ENCODE measurements around the gene CCDC121. TPM values are rescaled to one million over a fixed set of nuclear protein-coding genes. Genes with fewer than 3 reads are reported as not detected.
"Not testable (repeated sequence)": the region's sequence is repeated elsewhere in the genome, so short reads cannot be mapped to it uniquely, and the experiment has no call there.

Gene CCDC121
- total RNA-seq, 2 donors from 2014 or later = 3.6 to 5.4 TPM

GRCh38 chr2:27640722-27641245 lies 12.0 kb upstream of the CCDC121 start:
- ATAC-seq = no peak
- no peak for DNase-seq
- intact Hi-C loops (cut with DNase I) = no loop called here

- ATAC-seq = no peak
- intact Hi-C loops (cut with DNase I) = no loop called here
- no peak for DNase-seq
Observed at GRCh38 chr2:27638709-27639108, 9.9 kb upstream of the CCDC121 start.

- DNase-seq = no peak
- intact Hi-C loops (cut with DNase I) = no loop called here
- ATAC-seq = no peak
Observed at GRCh38 chr2:27638037-27638637, 9.3 kb upstream of the CCDC121 start.

GRCh38 chr2:27636766-27637165 lies 8.0 kb upstream of the CCDC121 start:
- intact Hi-C loops (cut with DNase I) = no loop called here
- DNase-seq (no peak), ATAC-seq (no peak)

- no peak for DNase-seq
- ATAC-seq = no peak
- intact Hi-C loops (cut with DNase I) = no loop called here
Observed at GRCh38 chr2:27634291-27634690, 5.5 kb upstream of the CCDC121 start.

GRCh38 chr2:27630257-27630656 lies 1.4 kb upstream of the CCDC121 start:
- intact Hi-C loops (cut with DNase I); ATAC-seq; DNase-seq: not testable (repeated sequence)

GRCh38 chr2:27627963-27628766 lies 647 bp downstream of the CCDC121 start:
- peak; percentile 56 to 67 for ATAC-seq
- intact Hi-C loops (cut with DNase I) = no loop called here
- no peak for DNase-seq

- DNase-seq; intact Hi-C loops (cut with DNase I): not testable (repeated sequence)
- ATAC-seq = peak in 1 of 2 donors; percentile 10
Observed at GRCh38 chr2:27626921-27627320, 1.9 kb downstream of the CCDC121 start.

GRCh38 chr2:27626323-27626722 lies 2.5 kb downstream of the CCDC121 start:
- DNase-seq; ATAC-seq; intact Hi-C loops (cut with DNase I): not testable (repeated sequence)

GRCh38 chr2:27624943-27625342 lies 3.9 kb downstream of the CCDC121 start:
- DNase-seq = no peak
- ATAC-seq = no peak
- intact Hi-C loops (cut with DNase I) = no loop called here

- ATAC-seq (no peak), DNase-seq (no peak)
- intact Hi-C loops (cut with DNase I) = no loop called here
Observed at GRCh38 chr2:27622921-27623384, 5.9 kb downstream of the CCDC121 start.

- ATAC-seq = no peak
- intact Hi-C loops (cut with DNase I) = no loop called here
Observed at GRCh38 chr2:27621524-27621923, 7.3 kb downstream of the CCDC121 start.

GRCh38 chr2:27615316-27615715 lies 13.5 kb downstream of the CCDC121 start:
- ATAC-seq (no peak), DNase-seq (no peak)
- intact Hi-C loops (cut with DNase I) = no loop called here

More at GRCh38 chr2:27621524-27621923, 7.3 kb downstream of the CCDC121 start:
- no peak for DNase-seq

GRCh38 chr2:27613985-27614384 lies 14.8 kb downstream of the CCDC121 start:
- intact Hi-C loops (cut with DNase I) = no loop called here
- DNase-seq (no peak), ATAC-seq (no peak)

- no peak for ATAC-seq
- intact Hi-C loops (cut with DNase I) = no loop called here
- DNase-seq = no peak
Observed at GRCh38 chr2:27606611-27607010, 22.2 kb downstream of the CCDC121 start.

GRCh38 chr2:27596627-27597026 lies 32.2 kb downstream of the CCDC121 start:
- no peak for ATAC-seq
- intact Hi-C loops (cut with DNase I) = no loop called here
- DNase-seq = no peak

- intact Hi-C loops (cut with DNase I); ATAC-seq; DNase-seq: not testable (repeated sequence)
Observed at GRCh38 chr2:27595412-27595811, 33.4 kb downstream of the CCDC121 start.

- ATAC-seq; intact Hi-C loops (cut with DNase I); DNase-seq: not testable (repeated sequence)
Observed at GRCh38 chr2:27594020-27594703, 34.6 kb downstream of the CCDC121 start.

- ATAC-seq (no peak), DNase-seq (no peak)
- intact Hi-C loops (cut with DNase I) = no loop called here
Observed at GRCh38 chr2:27593240-27593639, 35.6 kb downstream of the CCDC121 start.

- no peak for DNase-seq
- no peak for ATAC-seq
- intact Hi-C loops (cut with DNase I) = no loop called here
Observed at GRCh38 chr2:27591745-27592144, 37.1 kb downstream of the CCDC121 start.
